Left ventricle myocardium inferior (tissue), 1 donor: ENCODE data around the gene PLPP1. TPM values are rescaled to one million over a fixed set of nuclear protein-coding genes. Genes with fewer than 3 reads are reported as not detected.

Experiments used
- DNase-seq: peaks from one replicate; pipeline ENCODE4 v3.0.0-alpha.2; 2020
- H3K27ac ChIP-seq: fragments of 200-600 bp; replicated peaks from 2 replicates; pipeline ENCODE4 v1.8.0; 2021
- H3K27me3 ChIP-seq: fragments of 200-600 bp; 2 replicates; pipeline ENCODE4 v1.8.0; 2021; ENCODE audit warnings: low read depth
- H3K36me3 ChIP-seq: fragments of 200-600 bp; 2 replicates; pipeline ENCODE4 v1.8.0; 2021
- H3K4me1 ChIP-seq: fragments of 200-600 bp; 2 replicates; pipeline ENCODE4 v1.8.0; 2021
- H3K4me3 ChIP-seq: fragments of 200-600 bp; 2 replicates; pipeline ENCODE4 v1.8.0; 2021; ENCODE audit warnings: mild to moderate bottlenecking, moderate library complexity
- H3K9me3 ChIP-seq: fragments of 200-600 bp; replicated peaks from 2 replicates; pipeline ENCODE4 v1.8.0; 2021
- intact Hi-C: fragments of 100-400 bp; cut with micrococcal nuclease; formaldehyde crosslinking; loops from one replicate; pipeline ENCODE4 v1.11.0; 2022
- microRNA-seq: library from miRNA; unstranded; fragments of <30 nt; microRNA quantifications from one replicate; pipeline ENCODE4 v1.2.0, GENCODE V29; 2020
- total RNA-seq: library from RNA; stranded (reverse); fragmentation: NEBNext Ultra II Directional; extraction: Animal tissue kit (Norgen Biotek cat#: 25700); gene quantifications from one replicate; pipeline ENCODE4 v1.2.1, GENCODE V29; 2021
- TF ChIP-seq, protein P1 (sequence below): fragments of 200-600 bp; IDR thresholded peaks from 2 replicates; pipeline ENCODE4 v1.8.0; 2021; ENCODE audit warnings: antibody characterized with exemption, mild to moderate bottlenecking, borderline replicate concordance
- donor health status: DM: no; HTN: yes; CAD: no; lungs with severe emphysema.

PLPP1 gene
- total RNA-seq, 1 donor from 2014 or later = 72.6 TPM

DNA sequence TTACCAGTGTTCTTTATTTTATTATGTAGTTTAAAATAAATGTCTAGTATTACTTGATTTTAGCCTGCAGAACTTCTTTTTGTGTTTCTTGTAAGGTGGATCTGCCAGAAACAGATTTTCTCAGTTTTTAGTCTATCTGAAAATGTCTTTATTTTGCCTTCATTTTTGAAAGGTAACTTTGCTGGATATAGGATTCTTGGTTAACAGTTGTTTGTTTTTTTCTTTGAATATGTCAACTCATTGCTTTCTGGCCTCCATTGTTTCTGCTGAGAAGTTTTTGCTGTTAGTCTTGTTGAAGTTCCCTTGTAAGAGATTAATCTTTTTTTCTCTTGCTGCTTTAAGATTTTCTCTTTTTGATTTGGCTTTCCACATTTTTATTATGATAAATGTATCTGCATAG is 151.5 kb downstream of the PLPP1 start:
- TF ChIP-seq, protein P1, sequence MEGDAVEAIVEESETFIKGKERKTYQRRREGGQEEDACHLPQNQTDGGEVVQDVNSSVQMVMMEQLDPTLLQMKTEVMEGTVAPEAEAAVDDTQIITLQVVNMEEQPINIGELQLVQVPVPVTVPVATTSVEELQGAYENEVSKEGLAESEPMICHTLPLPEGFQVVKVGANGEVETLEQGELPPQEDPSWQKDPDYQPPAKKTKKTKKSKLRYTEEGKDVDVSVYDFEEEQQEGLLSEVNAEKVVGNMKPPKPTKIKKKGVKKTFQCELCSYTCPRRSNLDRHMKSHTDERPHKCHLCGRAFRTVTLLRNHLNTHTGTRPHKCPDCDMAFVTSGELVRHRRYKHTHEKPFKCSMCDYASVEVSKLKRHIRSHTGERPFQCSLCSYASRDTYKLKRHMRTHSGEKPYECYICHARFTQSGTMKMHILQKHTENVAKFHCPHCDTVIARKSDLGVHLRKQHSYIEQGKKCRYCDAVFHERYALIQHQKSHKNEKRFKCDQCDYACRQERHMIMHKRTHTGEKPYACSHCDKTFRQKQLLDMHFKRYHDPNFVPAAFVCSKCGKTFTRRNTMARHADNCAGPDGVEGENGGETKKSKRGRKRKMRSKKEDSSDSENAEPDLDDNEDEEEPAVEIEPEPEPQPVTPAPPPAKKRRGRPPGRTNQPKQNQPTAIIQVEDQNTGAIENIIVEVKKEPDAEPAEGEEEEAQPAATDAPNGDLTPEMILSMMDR = no peak
- Histone ChIP-seq H3K36me3 (peaks cover 74% of the 10 kb centered on the region), H3K27me3 (no peaks in the 10 kb centered on the region), H3K9me3 (peaks cover 27% of the 10 kb centered on the region), H3K27ac (no peak overlapping the region), H3K4me1 (peaks cover 4% of the 10 kb centered on the region), H3K4me3 (no peak overlapping the region)
- DNase-seq = no peak
- intact Hi-C loops = no loop called here

DNA sequence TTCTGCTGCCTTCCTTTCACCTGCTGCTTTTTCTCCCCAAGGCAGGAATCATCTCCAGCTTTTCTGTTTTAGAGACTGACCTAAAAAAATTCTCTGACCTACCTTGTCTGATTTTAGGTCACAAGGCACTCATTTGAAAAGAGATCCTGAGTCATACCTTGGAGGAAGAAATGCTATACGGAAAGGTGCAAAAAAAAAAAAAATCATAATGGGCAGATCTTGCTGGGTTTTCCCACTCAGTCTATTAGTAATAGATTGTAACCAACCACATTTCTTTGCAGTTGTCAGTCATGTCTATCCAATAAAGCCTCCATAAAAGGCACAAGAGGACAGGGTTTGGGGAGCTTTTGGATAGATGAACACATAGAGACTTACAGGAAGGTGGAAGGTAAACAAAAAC is 157.0 kb downstream of the PLPP1 start:
- Histone ChIP-seq H3K4me1 (no peaks in the 10 kb centered on the region), H3K4me3 (no peak overlapping the region), H3K27ac (no peak overlapping the region), H3K9me3 (peaks cover 12% of the 10 kb centered on the region), H3K36me3 (peaks cover 57% of the 10 kb centered on the region), H3K27me3 (no peaks in the 10 kb centered on the region)
- TF ChIP-seq, protein P1 = no peak
- intact Hi-C loops = no loop called here
- no peak for DNase-seq

Small RNA genes within 50 kb of the gene (microRNA-seq; reads per million reads assigned to microRNA genes)
- gene MIR5687 = 2.2 reads per million

Other genes with a start within 250 kb of the PLPP1 start
- gene DHX29, start 227.3 kb downstream of the PLPP1 start, total RNA-seq = 22.5 TPM
- 62.5 TPM for gene MTREX, start 227.0 kb downstream of the PLPP1 start, total RNA-seq
- gene SLC38A9, start 177.4 kb upstream of the PLPP1 start, total RNA-seq = 7.0 TPM
- not detected for gene DDX4, start 203.1 kb upstream of the PLPP1 start, total RNA-seq